Choroid plexus epithelial cell (primary cell): ENCODE results near the gene ZNF746.

Experiments used
- DNase-seq: peaks from one replicate; pipeline ENCODE4 v3.0.0-alpha.2; 2010; ENCODE audit warnings: low read depth
- H3K4me3 ChIP-seq: 2 replicates; pipeline ENCODE4 v1.5.1; 2011; ENCODE audit warnings: low read depth, mild to moderate bottlenecking, control low read depth, low read length, moderate library complexity
- TF ChIP-seq, protein P1 (sequence below): conservative IDR thresholded peaks from 2 replicates; pipeline ENCODE4 v1.5.1; 2011; ENCODE audit warnings: low read depth, mild to moderate bottlenecking, control low read depth, inconsistent platforms, low read length, moderate library complexity

The ZNF746 gene

DNA sequence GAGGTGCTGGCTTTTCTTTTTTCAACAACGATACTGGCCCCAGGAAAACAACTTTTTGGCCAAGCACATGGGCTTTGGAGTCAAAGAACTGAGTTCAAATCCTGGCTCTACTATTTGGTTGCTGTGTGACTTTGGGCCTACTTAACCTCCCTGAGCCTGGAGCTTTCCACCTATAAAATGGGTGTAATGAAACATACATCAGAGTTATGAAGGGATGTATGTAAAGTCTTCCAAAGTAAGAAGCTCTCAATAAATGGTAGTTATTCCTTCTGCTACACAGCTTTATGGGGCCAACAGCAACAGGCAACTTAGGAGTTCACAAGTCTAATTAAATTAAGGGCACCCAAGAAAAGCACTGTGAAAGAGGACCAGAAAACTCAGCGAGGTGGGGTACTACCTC is 69.7 kb downstream of the ZNF746 start:
- no peak for DNase-seq
- no peak overlapping the region for H3K4me3 ChIP-seq
- TF ChIP-seq, protein P1, sequence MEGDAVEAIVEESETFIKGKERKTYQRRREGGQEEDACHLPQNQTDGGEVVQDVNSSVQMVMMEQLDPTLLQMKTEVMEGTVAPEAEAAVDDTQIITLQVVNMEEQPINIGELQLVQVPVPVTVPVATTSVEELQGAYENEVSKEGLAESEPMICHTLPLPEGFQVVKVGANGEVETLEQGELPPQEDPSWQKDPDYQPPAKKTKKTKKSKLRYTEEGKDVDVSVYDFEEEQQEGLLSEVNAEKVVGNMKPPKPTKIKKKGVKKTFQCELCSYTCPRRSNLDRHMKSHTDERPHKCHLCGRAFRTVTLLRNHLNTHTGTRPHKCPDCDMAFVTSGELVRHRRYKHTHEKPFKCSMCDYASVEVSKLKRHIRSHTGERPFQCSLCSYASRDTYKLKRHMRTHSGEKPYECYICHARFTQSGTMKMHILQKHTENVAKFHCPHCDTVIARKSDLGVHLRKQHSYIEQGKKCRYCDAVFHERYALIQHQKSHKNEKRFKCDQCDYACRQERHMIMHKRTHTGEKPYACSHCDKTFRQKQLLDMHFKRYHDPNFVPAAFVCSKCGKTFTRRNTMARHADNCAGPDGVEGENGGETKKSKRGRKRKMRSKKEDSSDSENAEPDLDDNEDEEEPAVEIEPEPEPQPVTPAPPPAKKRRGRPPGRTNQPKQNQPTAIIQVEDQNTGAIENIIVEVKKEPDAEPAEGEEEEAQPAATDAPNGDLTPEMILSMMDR = no peak

DNA sequence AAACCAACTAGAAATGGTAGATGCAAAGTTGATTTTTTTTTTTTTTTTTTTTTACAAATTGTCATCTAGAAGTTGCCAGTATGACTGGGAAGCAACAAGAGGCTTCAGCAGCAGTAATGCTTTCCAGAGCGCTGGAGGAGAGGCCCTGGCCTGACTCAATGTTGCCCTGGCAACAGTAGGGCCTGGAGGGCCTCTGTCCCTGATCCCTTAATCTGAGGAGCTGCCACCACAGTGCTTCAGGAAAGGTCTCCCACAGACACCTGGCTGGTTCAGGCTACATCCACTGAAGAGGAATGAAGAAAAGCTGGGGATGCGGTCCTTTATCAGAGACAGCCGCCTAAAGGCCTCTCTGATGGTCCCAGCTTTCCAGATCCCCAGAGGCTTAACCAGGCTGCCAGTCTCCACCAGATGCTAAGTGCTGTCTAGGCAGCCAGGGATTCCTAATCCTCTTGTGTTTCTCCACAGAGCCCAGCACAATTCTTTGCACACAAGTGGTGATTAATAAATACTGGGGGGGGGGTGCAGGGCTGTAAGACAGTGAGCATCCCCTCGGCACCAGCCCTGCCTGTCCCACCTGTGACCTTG is 70.4 kb downstream of the ZNF746 start:
- DNase-seq = no peak
- no peak overlapping the region for H3K4me3 ChIP-seq
- TF ChIP-seq, protein P1 = no peak

DNA sequence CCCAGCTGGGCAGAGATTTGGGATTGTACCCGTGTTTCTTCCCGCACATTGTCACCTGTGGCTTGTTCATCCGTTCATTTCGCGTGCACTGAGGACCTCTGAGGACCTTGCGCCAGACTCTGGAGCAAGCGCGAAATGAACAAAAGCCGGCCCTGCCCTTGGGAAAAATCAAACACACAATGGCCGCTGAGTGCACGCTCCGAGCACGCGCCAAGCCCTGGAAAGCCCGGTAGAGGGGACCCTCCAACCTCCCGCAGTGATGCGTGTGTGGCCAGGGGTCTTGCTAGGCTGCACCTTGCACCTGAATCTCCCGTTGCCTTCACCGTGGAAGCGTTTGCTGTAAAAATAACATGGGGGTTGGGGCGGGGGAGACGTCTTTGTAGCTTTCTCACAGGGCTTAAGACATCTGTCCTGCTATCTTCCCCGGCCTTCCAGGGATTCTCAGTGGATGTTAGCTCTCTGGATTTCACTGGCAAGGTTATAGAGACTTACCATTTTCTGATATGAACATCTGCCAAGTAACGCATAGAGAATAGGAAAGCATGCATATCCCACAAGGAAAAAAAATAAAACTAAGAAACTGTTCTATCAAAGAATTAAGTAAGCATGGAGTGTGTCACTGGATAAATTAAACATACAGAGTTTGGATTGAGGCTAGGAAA is 74.0 kb downstream of the ZNF746 start:
- H3K4me3 ChIP-seq = peak overlapping the region; percentile 59
- DNase-seq = no peak
- TF ChIP-seq, protein P1 = no peak

DNA sequence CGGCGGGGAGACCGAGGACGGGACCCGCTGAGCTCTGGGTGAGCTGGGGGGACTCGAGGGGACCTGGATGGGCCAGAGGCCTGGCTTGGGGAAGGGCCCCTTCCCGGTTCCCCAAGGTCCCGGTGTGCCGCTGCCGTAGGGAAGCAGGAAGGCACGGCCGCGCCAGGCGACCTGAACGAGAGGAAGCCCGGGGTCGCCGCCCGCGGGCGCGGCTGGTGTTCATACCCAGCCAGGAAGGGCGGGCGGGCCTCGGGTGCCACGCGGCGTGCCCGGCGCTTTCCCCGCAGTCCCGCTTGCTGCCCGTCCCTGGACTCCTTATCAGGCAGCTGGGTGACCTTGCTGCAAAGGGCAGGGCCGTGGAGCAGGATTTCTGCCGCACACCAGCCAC is 74.7 kb downstream of the ZNF746 start:
- no peak for DNase-seq
- TF ChIP-seq, protein P1 = no peak
- peak overlapping the region; percentile 59 for H3K4me3 ChIP-seq
